SK-N-SH (cell line): ENCODE results near the gene ATF3. TPM values are rescaled to one million over a fixed set of nuclear protein-coding genes. Genes with fewer than 3 reads are reported as not detected.

Experiments
- CTCF ChIA-PET: fragments of 300-600, 350-600 bp; formaldehyde crosslinking; extraction: SDS; loops from one replicate; lab custom pipeline; 2021; lab: Yijun Ruan, JAX
- POLR2A ChIA-PET: fragments of 350-600 bp; sonication (Branson Sonifier 250); formaldehyde crosslinking; extraction: SDS; loops from one replicate; lab custom pipeline; 2020; ENCODE audit warnings: antibody characterized with exemption, inconsistent platforms; lab: Yijun Ruan, JAX
- DNase-seq: peaks from one replicate; pipeline ENCODE4 v3.0.0; 2012
- H2AFZ ChIP-seq: fragments of 200-600 bp; sonication (generic); 2 replicates; pipeline ENCODE4 v1.8.1; 2016; ENCODE audit warnings: antibody characterized with exemption, mild to moderate bottlenecking, low read depth
- H3F3A ChIP-seq: fragments of 200-600 bp; sonication (generic); replicated peaks from 2 replicates; pipeline ENCODE3; 2016; ENCODE audit warnings: antibody characterized with exemption, mild to moderate bottlenecking; ENCODE audit not compliant: insufficient read depth
- H3K27ac ChIP-seq, 2 experiments: fragments of 200-500 bp in 1 of 2; fragments of 200-600 bp in 1 of 2; sonication (Bioruptor generic) in 1 of 2; sonication (generic), shearing (Covaris generic) in 1 of 2; 2 replicates each; pipeline versions ENCODE4 v1.5.1 to v1.6.1; 2014 to 2016; ENCODE audit warnings: low read depth in 2 of 2, inconsistent platforms in 1 of 2, low read length in 1 of 2, mild to moderate bottlenecking in 1 of 2, mixed read lengths in 1 of 2
- H3K27me3 ChIP-seq: fragments of 200-600 bp; sonication (generic), shearing (Covaris generic); 2 replicates; pipeline ENCODE4 v1.6.1; 2016; ENCODE audit warnings: mixed run types; ENCODE audit not compliant: insufficient read depth
- H3K36me3 ChIP-seq, 2 experiments: fragments of 200-500 bp in 1 of 2; fragments of 200-600 bp in 1 of 2; sonication (Bioruptor generic) in 1 of 2; sonication (generic) in 1 of 2; replicated peaks in 1 of 2; 2 replicates each; pipeline versions ENCODE3 to v1.5.1; 2014 to 2016; ENCODE audit warnings: low read length in 1 of 2, mild to moderate bottlenecking in 1 of 2; ENCODE audit not compliant: insufficient read depth in 2 of 2, control insufficient read depth in 1 of 2
- H3K4me1 ChIP-seq, 2 experiments: fragments of 200-500 bp in 1 of 2; fragments of 200-600 bp in 1 of 2; sonication (Bioruptor generic) in 1 of 2; sonication (generic), shearing (Covaris generic) in 1 of 2; 2 replicates each; pipeline versions ENCODE4 v1.5.1 to v1.6.1; 2014 to 2016; ENCODE audit warnings: low read depth in 1 of 2, low read length in 1 of 2, mixed run types in 1 of 2; ENCODE audit not compliant: insufficient read depth in 2 of 2, control insufficient read depth in 1 of 2
- H3K4me2 ChIP-seq: fragments of 200-600 bp; sonication (generic), shearing (Covaris generic); 2 replicates; pipeline ENCODE4 v1.6.1; 2017; ENCODE audit warnings: mixed run types
- H3K4me3 ChIP-seq, 2 experiments: fragments of 200-500 bp in 1 of 2; fragments of 200-600 bp in 1 of 2; sonication (Bioruptor generic) in 1 of 2; sonication (generic), shearing (Covaris generic) in 1 of 2; 2 replicates each; pipeline versions ENCODE4 v1.5.1 to v1.8.1; 2014 to 2016; ENCODE audit warnings: low read depth in 2 of 2, inconsistent platforms in 1 of 2, low read length in 1 of 2, mild to moderate bottlenecking in 1 of 2, mixed read lengths in 1 of 2, moderate library complexity in 1 of 2
- H3K79me2 ChIP-seq: fragments of 200-600 bp; sonication (generic); 2 replicates; pipeline ENCODE4 v1.8.1; 2017; ENCODE audit warnings: mild to moderate bottlenecking; ENCODE audit not compliant: insufficient read depth
- H3K9ac ChIP-seq: fragments of 200-600 bp; sonication (generic); 2 replicates; pipeline ENCODE4 v1.6.1; 2017; ENCODE audit warnings: mixed run types
- H3K9me2 ChIP-seq: fragments of 200-600 bp; sonication (generic); 2 replicates; pipeline ENCODE4 v1.6.1; 2017; ENCODE audit warnings: mixed run types
- H3K9me3 ChIP-seq: fragments of 200-600 bp; sonication (generic); 2 replicates; pipeline ENCODE4 v1.6.1; 2017; ENCODE audit warnings: mixed run types, mild to moderate bottlenecking, moderate library complexity
- H4K20me1 ChIP-seq: fragments of 200-600 bp; sonication (generic); 2 replicates; pipeline ENCODE4 v1.6.1; 2017; ENCODE audit warnings: mild to moderate bottlenecking, mixed run types; ENCODE audit not compliant: insufficient read depth
- EZH2phosphoT487 ChIP-seq: fragments of 200-600 bp; sonication (generic); IDR thresholded peaks from 2 replicates; pipeline ENCODE4 v1.6.1; 2017; ENCODE audit warnings: low read depth, mixed run types, mild to moderate bottlenecking, antibody characterized with exemption, moderate library complexity, borderline replicate concordance
- SMC3 ChIP-seq: IDR thresholded peaks from 2 replicates; pipeline ENCODE4 v1.6.1; 2012; ENCODE audit warnings: low read depth, low read length, improper control_type of control experiment
- TAF1 ChIP-seq: IDR thresholded peaks from 2 replicates; pipeline ENCODE4 v1.6.1; 2012; ENCODE audit warnings: low read depth, mild to moderate bottlenecking, low read length, moderate library complexity, borderline replicate concordance
- WGBS: methylation state at CpG from one replicate; pipeline ENCODE4 v1.1.6; 2017; ENCODE audit warnings: low lambda C conversion rate; 5-methylcytosine and 5-hydroxymethylcytosine counted together
- polyA plus RNA-seq, 3 experiments: library from polyadenylated mRNA; depleted of rRNA; stranded (reverse); fragments of >200 nt; gene quantifications; 2 replicates each; pipeline ENCODE4 v1.2.3, GENCODE V29; 2012

Gene ATF3
- polyA plus RNA-seq, 1 of the 3 experiments (the other 2 are of a cell fraction): 29.7 TPM

DNA sequence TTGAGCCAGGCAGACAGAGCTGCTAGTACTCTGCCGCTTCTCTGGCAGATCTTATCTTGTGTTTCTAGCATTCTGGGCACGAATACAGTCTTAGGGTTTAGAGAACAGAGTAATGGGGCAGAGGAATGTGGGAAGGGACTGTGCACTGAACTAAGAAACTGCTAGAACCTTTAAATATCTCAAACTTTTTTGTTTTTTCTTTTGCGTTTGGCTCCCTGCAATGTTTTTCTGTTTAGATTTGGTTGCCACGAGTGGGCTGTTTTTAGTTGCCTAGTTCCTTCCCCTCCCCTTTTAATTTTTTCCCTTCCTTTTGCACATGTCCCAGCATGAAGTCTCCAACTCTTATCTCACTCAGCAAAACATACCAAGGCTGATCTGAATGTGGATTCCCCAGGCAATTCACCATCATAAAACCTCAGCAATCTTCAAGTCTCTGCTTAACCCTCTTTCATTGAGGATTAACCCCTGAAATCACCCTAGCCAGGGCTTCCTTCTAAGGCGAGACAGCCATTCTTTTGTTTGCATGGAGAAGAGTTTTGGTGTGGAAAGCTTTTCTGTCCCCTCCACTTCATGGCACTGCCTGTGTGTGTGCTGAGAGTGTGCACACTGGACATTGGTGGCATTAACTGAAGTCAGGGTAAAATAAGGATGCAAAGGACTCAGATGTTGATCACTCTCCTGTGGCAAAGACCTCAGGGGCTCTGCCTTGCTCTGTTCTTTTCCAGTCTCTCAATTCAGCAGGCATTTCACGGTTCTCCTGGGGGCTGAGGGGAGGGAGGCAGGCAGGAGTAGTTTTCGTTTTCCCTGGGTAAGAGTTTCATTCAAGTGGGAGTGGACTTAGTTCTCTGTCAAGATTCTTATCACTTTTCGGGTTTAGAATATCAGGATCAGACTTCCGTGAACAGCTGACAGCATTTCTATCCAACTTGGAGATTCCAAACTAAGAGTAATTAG is 2.8 kb upstream of the ATF3 start:
- ChIA-PET POLR2A (no interaction called here), CTCF (interaction anchor here (0.6 to 2.7 kb wide), 4 partner anchors 8 to 129 kb away, joined by 3 to 13 read pairs (median 4); no protein-coding TSS in a partner anchor)
- Histone ChIP-seq H2AFZ (no peak overlapping the region), H3K9me2 (no peaks in the 10 kb centered on the region), H3K4me2 (no peak overlapping the region), H3K27me3 (peaks cover 46% of the 10 kb centered on the region), H3K4me3 (no peak overlapping the region), H3K9me3 (no peaks in the 10 kb centered on the region), H3F3A (peaks cover 11% of the 10 kb centered on the region), H3K4me1 (peaks cover 4 to 32% of the 10 kb centered on the region in 2 experiments; a peak in 2 of 4 replicates), H3K36me3 (no peaks in the 10 kb centered on the region), H3K79me2 (no peaks in the 10 kb centered on the region), H3K9ac (no peak overlapping the region), H3K27ac (no peak overlapping the region), H4K20me1 (no peaks in the 10 kb centered on the region; the same call in 1 of the 2 replicates)
- peak; percentile 19; the same call in 1 of the 2 replicates for TF ChIP-seq EZH2phosphoT487
- TF ChIP-seq SMC3: no peak
- 19% methylated on average over 9 of the region's 9 CpGs for WGBS
- no peak for DNase-seq

DNA sequence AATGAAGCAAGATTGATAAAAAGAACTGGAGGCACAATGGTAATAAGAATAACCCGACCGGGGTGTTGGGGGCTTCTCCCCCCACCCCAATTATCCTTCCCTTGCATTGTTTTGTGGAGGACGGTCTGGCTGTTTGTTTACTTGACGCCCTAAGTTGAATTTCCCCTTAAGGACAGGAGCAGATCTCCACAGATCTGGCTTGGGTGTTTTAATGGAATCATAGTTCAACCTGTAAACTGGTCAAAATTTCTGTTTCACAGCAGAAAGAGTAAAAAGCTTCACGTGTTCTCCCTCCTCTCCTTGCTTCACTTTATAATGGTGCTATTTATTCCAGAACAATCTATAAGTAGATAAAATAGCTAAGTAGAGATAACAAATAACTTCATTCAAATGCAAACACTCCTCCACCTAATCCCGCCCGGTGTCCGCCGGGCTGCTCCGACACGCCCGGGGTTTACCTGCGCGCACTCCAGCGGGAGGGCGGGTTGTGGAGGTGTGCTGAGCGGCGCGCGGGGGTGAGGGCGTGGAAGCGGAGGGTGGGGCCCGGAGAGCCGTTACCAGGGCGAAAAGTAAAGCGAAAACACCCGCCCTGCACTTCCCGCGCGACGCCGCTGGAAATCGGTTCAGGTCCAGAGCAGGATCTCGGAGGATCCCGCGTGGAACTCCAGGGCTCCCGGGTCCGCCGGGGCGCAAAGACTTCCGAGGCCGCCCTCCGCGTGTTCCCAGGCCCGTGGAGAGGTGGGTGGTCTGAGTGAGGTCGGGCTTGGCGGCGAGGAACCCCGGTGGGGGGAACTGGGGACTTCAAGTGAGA is 2.0 kb upstream of the ATF3 start:
- POLR2A ChIA-PET: no interaction called here
- 5% methylated on average over 22 of the region's 49 CpGs for WGBS
- Histone ChIP-seq H3K79me2 (no peaks in the 10 kb centered on the region), H3K4me1 (peaks cover 4 to 32% of the 10 kb centered on the region in 2 experiments; a peak in 2 of 4 replicates), H3F3A (peaks cover 6% of the 10 kb centered on the region), H3K36me3 (no peaks in the 10 kb centered on the region), H3K4me2 (peak overlapping the region; percentile 97), H3K27me3 (peaks cover 46% of the 10 kb centered on the region), H3K9me2 (no peaks in the 10 kb centered on the region)
- DNase-seq: peak; percentile 47
- TF ChIP-seq TAF1 (no peak), EZH2phosphoT487 (peak; percentile 97; the same call in 1 of the 2 replicates)
- TF ChIP-seq, all 33 proteins: peak for 1
- Histone ChIP-seq H3K27ac (no peak overlapping the region), H4K20me1 (no peaks in the 10 kb centered on the region; the same call in 1 of the 2 replicates), H3K9ac (no peak overlapping the region), H2AFZ (0 out of 2 replicates have a peak overlapping the region, but pooled peaks have one; percentile 42), H3K9me3 (no peaks in the 10 kb centered on the region), H3K4me3 (peak overlapping the region; percentile 45 to 71; a peak in 3 of 4 replicates)
- CTCF ChIA-PET: interaction anchor here (0.6 to 2.7 kb wide), 4 partner anchors 9 to 129 kb away, joined by 3 to 13 read pairs (median 5); no protein-coding TSS in a partner anchor
